HepG2 (cell line): ENCODE data around the gene FKBP1A. TPM values are rescaled to one million over a fixed set of nuclear protein-coding genes. Genes with fewer than 3 reads are reported as not detected.
A peak's percentile ranks its signal among the peaks of the same experiment; 100 is the strongest.

Experiments used
- ATAC-seq: fragments of 200-7000 bp; cut with Tn5 transposase; 3 replicates; pipeline ENCODE4 v1.9.1; 2020; ENCODE audit warnings: mild to moderate bottlenecking, moderate library complexity
- BruUV-seq: library from RNA; stranded (reverse); fragments of 400-500 nt; replicated peaks from 2 replicates; lab custom pipeline; 2021; lab: Mats Ljungman, UMichigan
- CTCF ChIA-PET: fragments of 300-600 bp; formaldehyde crosslinking; extraction: SDS; loops from one replicate; lab custom pipeline; 2021; ENCODE audit warnings: low total read pairs, inconsistent platforms, low intra/inter-chr PET ratio; lab: Yijun Ruan, JAX
- POLR2A ChIA-PET: fragments of 350-600 bp; sonication (Branson Sonifier 250); formaldehyde crosslinking; loops from one replicate; lab custom pipeline; 2020; ENCODE audit warnings: antibody characterized with exemption, inconsistent platforms; lab: Yijun Ruan, JAX
- DNase-seq: peaks from one replicate; pipeline ENCODE4 v3.0.0-alpha.2; 2015; ENCODE audit warnings: low spot score
- FAIRE-seq: peaks from 3 replicates; lab custom pipeline; 2011; peaks lifted over from hg19 to GRCh38; lab: Jason Lieb, UNC
- H2AFZ ChIP-seq: one replicate; pipeline ENCODE4 v1.6.1; 2011; ENCODE audit warnings: low read length, inconsistent platforms
- H3K27ac ChIP-seq: fragments of 300-600 bp; 3 replicates; pipeline ENCODE4 v1.8.0; 2011; ENCODE audit warnings: mixed run types, mild to moderate bottlenecking, mixed read lengths, low read length, inconsistent platforms; ENCODE audit not compliant: insufficient read depth; ENCODE audit errors: extremely low read length
- H3K27me3 ChIP-seq, 2 experiments: fragments of 200-600 bp in 1 of 2; 2 replicates in 1 of 2; 3 replicates in 1 of 2; pipeline versions ENCODE4 v1.6.0 to v1.8.0; 2011; ENCODE audit warnings: low read length in 2 of 2, mild to moderate bottlenecking in 2 of 2, moderate library complexity in 2 of 2, inconsistent platforms in 1 of 2; ENCODE audit not compliant: insufficient read depth in 2 of 2, control insufficient read depth in 1 of 2
- H3K36me3 ChIP-seq, 2 experiments: fragments of 200-600 bp in 1 of 2; replicated peaks in 1 of 2; 2 replicates in 1 of 2; 3 replicates in 1 of 2; pipeline versions ENCODE4 v1.5.1 to v1.8.0; 2011; ENCODE audit warnings: low read length in 2 of 2, inconsistent platforms in 1 of 2; ENCODE audit not compliant: insufficient read depth in 2 of 2, control insufficient read depth in 1 of 2
- H3K4me1 ChIP-seq: 2 replicates; pipeline ENCODE4 v1.5.1; 2012; ENCODE audit warnings: low read length, inconsistent platforms; ENCODE audit not compliant: insufficient read depth
- H3K4me2 ChIP-seq: 2 replicates; pipeline ENCODE4 v1.6.0; 2011; ENCODE audit warnings: low read depth, low read length, inconsistent platforms
- H3K4me3 ChIP-seq, 3 experiments: fragments of 200-600 bp in 1 of 3; sonication (generic), shearing (Covaris generic) in 1 of 3; replicated peaks in 1 of 3; 2 replicates each; pipeline ENCODE4 v1.5.1; 2011 to 2016; ENCODE audit warnings: low read length in 3 of 3, inconsistent platforms in 2 of 3, low read depth in 2 of 3, mild to moderate bottlenecking in 2 of 3, control low read depth in 1 of 3, mixed read lengths in 1 of 3; ENCODE audit not compliant: insufficient read depth in 1 of 3
- H3K79me2 ChIP-seq: one replicate; pipeline ENCODE4 v1.6.1; 2011; ENCODE audit warnings: low read length, inconsistent platforms; ENCODE audit not compliant: insufficient read depth
- H3K9ac ChIP-seq: 2 replicates; pipeline ENCODE4 v1.6.0; 2011; ENCODE audit warnings: mild to moderate bottlenecking, low read depth, low read length, inconsistent platforms; ENCODE audit not compliant: insufficient read depth
- H3K9me3 ChIP-seq: 2 replicates; pipeline ENCODE4 v1.5.1; 2012; ENCODE audit warnings: mild to moderate bottlenecking, low read length
- H4K20me1 ChIP-seq: 2 replicates; pipeline ENCODE4 v1.6.0; 2011; ENCODE audit warnings: inconsistent platforms, mild to moderate bottlenecking, low read length, moderate library complexity; ENCODE audit not compliant: insufficient read depth
- ATF2 ChIP-seq: sonication (generic); formaldehyde crosslinking; IDR thresholded peaks from 2 replicates; pipeline ENCODE4 v1.4.0; 2020; ENCODE audit warnings: missing genetic modification reagents
- CERS6 ChIP-seq: sonication (generic); formaldehyde crosslinking; IDR thresholded peaks from 2 replicates; pipeline ENCODE4 v1.5.0; 2020; ENCODE audit warnings: missing genetic modification reagents
- ETS1 ChIP-seq: sonication (generic); formaldehyde crosslinking; IDR thresholded peaks from 2 replicates; pipeline ENCODE4 v1.4.0; 2020; ENCODE audit warnings: missing genetic modification reagents
- ETV6 ChIP-seq: sonication (generic); formaldehyde crosslinking; conservative IDR thresholded peaks from 2 replicates; pipeline ENCODE4 v1.4.0; 2020; ENCODE audit warnings: missing genetic modification reagents
- HNRNPUL1 ChIP-seq: fragments of 200-400 bp; formaldehyde crosslinking; IDR thresholded peaks from 2 replicates; pipeline ENCODE4 v1.6.1; 2017; ENCODE audit warnings: low read depth, mild to moderate bottlenecking, low read length, moderate library complexity
- JUN ChIP-seq: sonication (generic); formaldehyde crosslinking; IDR thresholded peaks from 2 replicates; pipeline ENCODE4 v1.4.0; 2020; ENCODE audit warnings: mild to moderate bottlenecking, missing genetic modification reagents
- KLF15 ChIP-seq: sonication (generic); formaldehyde crosslinking; IDR thresholded peaks from 2 replicates; pipeline ENCODE4 v1.8.1; 2023; ENCODE audit warnings: borderline replicate concordance, mild to moderate bottlenecking, inconsistent platforms, missing genetic modification reagents, mixed read lengths
- RARA ChIP-seq: IDR thresholded peaks from 2 replicates; pipeline ENCODE4 v1.6.1; 2016; ENCODE audit warnings: missing genetic modification reagents, missing compliant biosample characterization
- RCOR2 ChIP-seq: IDR thresholded peaks from 2 replicates; pipeline ENCODE4 v1.6.1; 2016; ENCODE audit warnings: missing biosample characterization, missing genetic modification reagents
- ZFP36L2 ChIP-seq: sonication (generic); formaldehyde crosslinking; IDR thresholded peaks from 2 replicates; pipeline ENCODE4 v1.4.0; 2020; ENCODE audit warnings: missing genetic modification reagents
- ZFY ChIP-seq: sonication (generic); formaldehyde crosslinking; IDR thresholded peaks from 2 replicates; pipeline ENCODE4 v1.4.0; 2020; ENCODE audit warnings: missing genetic modification reagents
- ZMAT5 ChIP-seq: sonication (generic); formaldehyde crosslinking; IDR thresholded peaks from 2 replicates; pipeline ENCODE4 v1.5.0; 2020; ENCODE audit warnings: mild to moderate bottlenecking, low read depth, missing genetic modification reagents, borderline replicate concordance
- ZMYM3 ChIP-seq: sonication (generic); formaldehyde crosslinking; IDR thresholded peaks from 2 replicates; pipeline ENCODE4 v1.5.1; 2020; ENCODE audit warnings: mild to moderate bottlenecking, missing genetic modification reagents
- ZNF20 ChIP-seq: sonication (generic); formaldehyde crosslinking; IDR thresholded peaks from 2 replicates; pipeline ENCODE4 v1.4.0; 2020; ENCODE audit warnings: mild to moderate bottlenecking, moderate library complexity, missing genetic modification reagents
- ZNF432 ChIP-seq: sonication (generic); formaldehyde crosslinking; IDR thresholded peaks from 2 replicates; pipeline ENCODE4 v1.5.0; 2020; ENCODE audit warnings: missing genetic modification reagents, mild to moderate bottlenecking, borderline replicate concordance
- ZNF550 ChIP-seq: sonication (generic); formaldehyde crosslinking; IDR thresholded peaks from 2 replicates; pipeline ENCODE4 v1.4.0; 2020; ENCODE audit warnings: mild to moderate bottlenecking, missing genetic modification reagents, borderline replicate concordance
- ZNF558 ChIP-seq: sonication (generic); formaldehyde crosslinking; IDR thresholded peaks from 2 replicates; pipeline ENCODE4 v1.9.0; 2022; ENCODE audit warnings: mild to moderate bottlenecking, missing genetic modification reagents, borderline replicate concordance
- ZNF576 ChIP-seq: sonication (generic); formaldehyde crosslinking; IDR thresholded peaks from 2 replicates; pipeline ENCODE4 v1.4.0; 2020; ENCODE audit warnings: mild to moderate bottlenecking, missing genetic modification reagents
- ZNF598 ChIP-seq: sonication (generic); formaldehyde crosslinking; IDR thresholded peaks from 2 replicates; pipeline ENCODE4 v1.5.1; 2020; ENCODE audit warnings: mild to moderate bottlenecking, missing genetic modification reagents, borderline replicate concordance
- ZNF652 ChIP-seq: IDR thresholded peaks from 2 replicates; pipeline ENCODE4 v1.6.1; 2016; ENCODE audit warnings: low read depth, borderline replicate concordance
- ZSCAN9 ChIP-seq: IDR thresholded peaks from 2 replicates; pipeline ENCODE4 v1.6.1; 2016; ENCODE audit warnings: borderline replicate concordance
- WGBS: methylation state at CpG from one replicate; pipeline ENCODE4 v1.1.6; 2017; ENCODE audit warnings: low lambda C conversion rate; 5-methylcytosine and 5-hydroxymethylcytosine counted together
- in situ Hi-C: cut with HindIII; loops from 2 replicates; pipeline ENCODE4 v1.10.0; 2017; ENCODE audit warnings: low pct_unique_long_range_greater_than_20kb; ENCODE audit not compliant: extremely low pct_ligation_motif_present
- intact Hi-C: fragments of 100-400 bp; cut with micrococcal nuclease; formaldehyde crosslinking; loops from one replicate; pipeline ENCODE4 v1.10.0; 2022; ENCODE audit not compliant: unreplicated experiment
- polyA plus RNA-seq, 8 experiments: library from polyadenylated mRNA; depleted of rRNA in 3 of 8; stranded (reverse) in 7 of 8; unstranded in 1 of 8; fragments of >200 nt; fragmentation: Illumina TruSeq in 4 of 8; extraction: Trizol in 4 of 8; gene quantifications; 2 replicates each; pipeline versions ENCODE4 v1.2.1 to v1.2.3, GENCODE V29; 2011 to 2016; ENCODE audit warnings: low read depth in 4 of 8, missing spikeins in 1 of 8, mixed read lengths in 1 of 8; ENCODE audit not compliant: insufficient read depth in 1 of 8
- total RNA-seq, 5 experiments: library from RNA; depleted of rRNA; stranded (reverse); fragments of >200 nt; fragmentation: Illumina TruSeq; extraction: Trizol; gene quantifications; 2 replicates each; pipeline ENCODE4 v1.2.3, GENCODE V29; 2016; ENCODE audit warnings: low read depth in 1 of 5

Gene FKBP1A
- total and polyA plus RNA-seq, 2 of the 13 experiments (the other 11 are each of a cell fraction or from before 2014, with no cell fraction given), result 119 to 468 TPM

- 0 out of 2 replicates have a peak, but pooled peaks have one; percentile 7 for TF ChIP-seq ZNF558 (CRISPR knock-in tag)
Observed at GRCh38 chr20:1393507-1393882, 641 bp upstream of the FKBP1A start (continued).

- ChIA-PET CTCF (no interaction called here), POLR2A (interaction anchor here (1.2 to 4.7 kb wide), 7 partner anchors 9 to 1078 kb away, joined by 3 to 41 read pairs (median 4); partner anchors contain the start of genes SDCBP2 and SNRPB)
- Histone ChIP-seq H3K4me2 (peak overlapping the region; percentile 99), H3K9ac (peak overlapping the region; percentile 89), H3K27me3 (peaks cover 0 to 17% of the 10 kb centered on the region in 2 experiments; a peak in 2 of 5 replicates), H3K4me1 (peaks cover 53% of the 10 kb centered on the region), H3K36me3 (peaks cover 4 to 21% of the 10 kb centered on the region in 2 experiments; a peak in 4 of 5 replicates), H2AFZ (no peak overlapping the region), H3K4me3 (peak overlapping the region; percentile 78 to 91 (median 91)), H3K9me3 (no peaks in the 10 kb centered on the region), H3K79me2 (peaks cover 55% of the 10 kb centered on the region), H3K27ac (peak overlapping the region; percentile 36), H4K20me1 (peaks cover 43% of the 10 kb centered on the region)
- WGBS, result 2% methylated on average over 10 of the region's 13 CpGs
- ATAC-seq, result peak; percentile 51
- in situ Hi-C loops (no loop called here), intact Hi-C loops (loop anchor here (2.0 to 10.0 kb wide), 3 partner anchors 44 to 278 kb away; partner anchors contain the start of genes NSFL1C and PSMF1)
- DNase-seq, result no peak
- BruUV-seq, result no TSS peak
- FAIRE-seq, result no peak
- no peak for TF ChIP-seq ZNF20 (CRISPR knock-in tag)
- 0 out of 2 replicates have a peak, but pooled peaks have one; percentile 77 for TF ChIP-seq ZNF432 (CRISPR knock-in tag)
- TF ChIP-seq ETV6 (CRISPR knock-in tag), result no peak
- no peak for TF ChIP-seq ZSCAN9
- no peak for TF ChIP-seq KLF15
- TF ChIP-seq HNRNPUL1, result no peak
- no peak for TF ChIP-seq ZNF576 (CRISPR knock-in tag)
- peak; percentile 32; the same call in 1 of the 2 replicates for TF ChIP-seq ZNF598 (CRISPR knock-in tag)
- TF ChIP-seq JUN (CRISPR knock-in tag), result no peak
- peak; percentile 62 for TF ChIP-seq ZMYM3
- no peak for TF ChIP-seq ZFY (CRISPR knock-in tag)
- no peak for TF ChIP-seq RCOR2 (CRISPR knock-in tag)
- 0 out of 2 replicates have a peak, but pooled peaks have one; percentile 47 for TF ChIP-seq ZMAT5
- TF ChIP-seq RARA (CRISPR knock-in tag), result no peak
- TF ChIP-seq ETS1, result peak; percentile 16; the same call in 1 of the 2 replicates
- TF ChIP-seq ZNF550, result no peak
- TF ChIP-seq ZNF652 (CRISPR knock-in tag), result no peak
- TF ChIP-seq ZFP36L2 (CRISPR knock-in tag), result no peak
- TF ChIP-seq ATF2 (CRISPR knock-in tag), result no peak
- no peak for TF ChIP-seq CERS6 (CRISPR knock-in tag)
Observed at GRCh38 chr20:1392443-1392692, 486 bp downstream of the FKBP1A start.
